WTC11 (cell line): ENCODE measurements around the gene NRG2. TPM values are rescaled to one million over a fixed set of nuclear protein-coding genes. Genes with fewer than 3 reads are reported as not detected.

Experiments
- ATAC-seq: fragments of 200-7000 bp; cut with Tn5 transposase; 2 replicates; pipeline ENCODE4 v1.10.0; 2021; ENCODE audit warnings: mild to moderate bottlenecking, moderate library complexity
- CTCF ChIA-PET: fragments of 300-600 bp; sonication (Branson Sonifier 250); formaldehyde crosslinking; loops from one replicate; lab custom pipeline; 2021; ENCODE audit warnings: antibody characterized with exemption; lab: Charles Lee
- POLR2A ChIA-PET: fragments of 350-600 bp; sonication (Branson Sonifier 250); formaldehyde crosslinking; loops from one replicate; lab custom pipeline; 2021; ENCODE audit warnings: antibody characterized with exemption; lab: Charles Lee
- DNase-seq: peaks from one replicate; pipeline ENCODE4 v3.0.0; 2021; ENCODE audit warnings: low spot score
- H3K27ac Mint-ChIP-seq: 2 replicates; pipeline ENCODE4 v1.8.0; 2021; ENCODE audit warnings: mixed read lengths
- H3K27me3 Mint-ChIP-seq: 2 replicates; pipeline ENCODE4 v1.8.0; 2021; ENCODE audit warnings: low read depth, mild to moderate bottlenecking, moderate library complexity, mixed read lengths
- H3K36me3 Mint-ChIP-seq: 2 replicates; pipeline ENCODE4 v1.8.0; 2021; ENCODE audit warnings: mixed read lengths
- H3K4me1 Mint-ChIP-seq: 2 replicates; pipeline ENCODE4 v1.8.0; 2022; ENCODE audit warnings: mixed read lengths
- H3K4me3 Mint-ChIP-seq: 2 replicates; pipeline ENCODE4 v1.8.0; 2021; ENCODE audit warnings: mild to moderate bottlenecking, moderate library complexity, mixed read lengths
- H3K9me3 Mint-ChIP-seq: 2 replicates; pipeline ENCODE4 v1.8.0; 2021; ENCODE audit warnings: mixed read lengths
- ATF1 ChIP-seq: sonication (generic); formaldehyde crosslinking; IDR thresholded peaks from 2 replicates; pipeline ENCODE4 v1.8.1; 2023; ENCODE audit warnings: mild to moderate bottlenecking, moderate library complexity, missing genetic modification reagents
- CREB1 ChIP-seq: sonication (generic); formaldehyde crosslinking; IDR thresholded peaks from 2 replicates; pipeline ENCODE4 v1.8.0; 2023; ENCODE audit warnings: mild to moderate bottlenecking, missing genetic modification reagents
- E2F5 ChIP-seq: sonication (generic); formaldehyde crosslinking; IDR thresholded peaks from 2 replicates; pipeline ENCODE4 v1.8.1; 2022; ENCODE audit warnings: mild to moderate bottlenecking, moderate library complexity, missing genetic modification reagents
- ERG ChIP-seq: fragments of 250-450 bp; sonication (Bioruptor Pico); IDR thresholded peaks from 2 replicates; pipeline ENCODE4 v1.8.0; 2021; ENCODE audit warnings: mild to moderate bottlenecking
- JUN ChIP-seq: sonication (generic); formaldehyde crosslinking; IDR thresholded peaks from 2 replicates; pipeline ENCODE4 v1.8.0; 2023; ENCODE audit warnings: mild to moderate bottlenecking, missing genetic modification reagents
- SMAD3 ChIP-seq: sonication (generic); formaldehyde crosslinking; IDR thresholded peaks from 2 replicates; pipeline ENCODE4 v1.8.0; 2022; ENCODE audit warnings: missing genetic modification reagents, mild to moderate bottlenecking, borderline replicate concordance
- SOX15 ChIP-seq: fragments of 250-450 bp; sonication (Bioruptor Pico); IDR thresholded peaks from 2 replicates; pipeline ENCODE4 v1.9.0; 2021; ENCODE audit warnings: mild to moderate bottlenecking
- TCF7 ChIP-seq: sonication (generic); formaldehyde crosslinking; IDR thresholded peaks from 2 replicates; pipeline ENCODE4 v1.8.0; 2022; ENCODE audit warnings: mild to moderate bottlenecking, low read depth, missing genetic modification reagents, moderate library complexity
- TEAD1 ChIP-seq: sonication (generic); formaldehyde crosslinking; IDR thresholded peaks from 2 replicates; pipeline ENCODE4 v1.8.0; 2022; ENCODE audit warnings: mild to moderate bottlenecking, missing genetic modification reagents
- TEAD4 ChIP-seq: sonication (generic); formaldehyde crosslinking; IDR thresholded peaks from 2 replicates; pipeline ENCODE4 v1.8.0; 2022; ENCODE audit warnings: mild to moderate bottlenecking, missing genetic modification reagents
- ZNF263 ChIP-seq: sonication (generic); formaldehyde crosslinking; IDR thresholded peaks from 2 replicates; pipeline ENCODE4 v1.8.1; 2022; ENCODE audit warnings: low read depth, mild to moderate bottlenecking, moderate library complexity, missing genetic modification reagents
- ZNF396 ChIP-seq: fragments of 250-450 bp; sonication (Bioruptor Pico); IDR thresholded peaks from 2 replicates; pipeline ENCODE4 v1.8.0; 2021; ENCODE audit warnings: mild to moderate bottlenecking, moderate library complexity, borderline replicate concordance
- ZNF416 ChIP-seq: fragments of 250-450 bp; sonication (Bioruptor Pico); IDR thresholded peaks from 2 replicates; pipeline ENCODE4 v1.9.0; 2021; ENCODE audit warnings: mild to moderate bottlenecking, inconsistent platforms
- ZNF532 ChIP-seq: fragments of 250-450 bp; sonication (Bioruptor Pico); IDR thresholded peaks from 2 replicates; pipeline ENCODE4 v1.9.0; 2021; ENCODE audit warnings: mild to moderate bottlenecking, borderline replicate concordance
- total RNA-seq: library from RNA; stranded (reverse); gene quantifications from 3 replicates; pipeline ENCODE4 v1.2.3, GENCODE V29; 2021
- TF ChIP-seq, protein P1 (sequence below): sonication (generic); formaldehyde crosslinking; IDR thresholded peaks from 2 replicates; pipeline ENCODE4 v1.8.0; 2023; ENCODE audit warnings: mild to moderate bottlenecking, missing genetic modification reagents
- TF ChIP-seq, protein P2 (sequence below): sonication (generic); formaldehyde crosslinking; IDR thresholded peaks from 2 replicates; pipeline ENCODE4 v1.8.0; 2022; ENCODE audit warnings: mild to moderate bottlenecking, missing genetic modification reagents
- TF ChIP-seq, protein P3 (sequence below): sonication (generic); formaldehyde crosslinking; IDR thresholded peaks from 2 replicates; pipeline ENCODE4 v1.8.1; 2022; ENCODE audit warnings: missing genetic modification reagents, borderline replicate concordance
- TF ChIP-seq, protein P4 (sequence below): sonication (generic); formaldehyde crosslinking; conservative IDR thresholded peaks from 2 replicates; pipeline ENCODE4 v1.8.1; 2023; ENCODE audit warnings: mild to moderate bottlenecking, low read depth, missing genetic modification reagents, moderate library complexity

The NRG2 gene
- total RNA-seq, 1 experiment from 2014 or later = 0.44 TPM

GRCh38 chr5:139833525-139833924 is 209.6 kb downstream of the NRG2 start:
- POLR2A ChIA-PET = no interaction called here
- Mint-ChIP-seq H3K27ac (no peak overlapping the region), H3K27me3 (peaks cover 39% of the 10 kb centered on the region), H3K36me3 (no peaks in the 10 kb centered on the region), H3K4me1 (no peaks in the 10 kb centered on the region), H3K9me3 (peaks cover 5% of the 10 kb centered on the region), H3K4me3 (no peak overlapping the region)
- no peak for DNase-seq
- CTCF ChIA-PET = interaction anchor here (1.0 to 2.7 kb wide), 4 partner anchors 14 to 135 kb away, joined by 4 to 12 read pairs (median 4); no protein-coding TSS in a partner anchor
- no peak for ATAC-seq
- no peak for TF ChIP-seq ZNF532 (CRISPR knock-in tag)
- TF ChIP-seq TEAD1 (CRISPR knock-in tag) = no peak
- TF ChIP-seq ATF1 = no peak
- TF ChIP-seq SOX15 (CRISPR knock-in tag) = no peak
- TF ChIP-seq JUN (CRISPR knock-in tag) = no peak
- TF ChIP-seq CREB1 (CRISPR knock-in tag) = no peak
- TF ChIP-seq E2F5 (CRISPR knock-in tag) = no peak
- TF ChIP-seq, protein P1, sequence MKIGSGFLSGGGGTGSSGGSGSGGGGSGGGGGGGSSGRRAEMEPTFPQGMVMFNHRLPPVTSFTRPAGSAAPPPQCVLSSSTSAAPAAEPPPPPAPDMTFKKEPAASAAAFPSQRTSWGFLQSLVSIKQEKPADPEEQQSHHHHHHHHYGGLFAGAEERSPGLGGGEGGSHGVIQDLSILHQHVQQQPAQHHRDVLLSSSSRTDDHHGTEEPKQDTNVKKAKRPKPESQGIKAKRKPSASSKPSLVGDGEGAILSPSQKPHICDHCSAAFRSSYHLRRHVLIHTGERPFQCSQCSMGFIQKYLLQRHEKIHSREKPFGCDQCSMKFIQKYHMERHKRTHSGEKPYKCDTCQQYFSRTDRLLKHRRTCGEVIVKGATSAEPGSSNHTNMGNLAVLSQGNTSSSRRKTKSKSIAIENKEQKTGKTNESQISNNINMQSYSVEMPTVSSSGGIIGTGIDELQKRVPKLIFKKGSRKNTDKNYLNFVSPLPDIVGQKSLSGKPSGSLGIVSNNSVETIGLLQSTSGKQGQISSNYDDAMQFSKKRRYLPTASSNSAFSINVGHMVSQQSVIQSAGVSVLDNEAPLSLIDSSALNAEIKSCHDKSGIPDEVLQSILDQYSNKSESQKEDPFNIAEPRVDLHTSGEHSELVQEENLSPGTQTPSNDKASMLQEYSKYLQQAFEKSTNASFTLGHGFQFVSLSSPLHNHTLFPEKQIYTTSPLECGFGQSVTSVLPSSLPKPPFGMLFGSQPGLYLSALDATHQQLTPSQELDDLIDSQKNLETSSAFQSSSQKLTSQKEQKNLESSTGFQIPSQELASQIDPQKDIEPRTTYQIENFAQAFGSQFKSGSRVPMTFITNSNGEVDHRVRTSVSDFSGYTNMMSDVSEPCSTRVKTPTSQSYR (CRISPR knock-in tag) = no peak
- TF ChIP-seq, protein P2, sequence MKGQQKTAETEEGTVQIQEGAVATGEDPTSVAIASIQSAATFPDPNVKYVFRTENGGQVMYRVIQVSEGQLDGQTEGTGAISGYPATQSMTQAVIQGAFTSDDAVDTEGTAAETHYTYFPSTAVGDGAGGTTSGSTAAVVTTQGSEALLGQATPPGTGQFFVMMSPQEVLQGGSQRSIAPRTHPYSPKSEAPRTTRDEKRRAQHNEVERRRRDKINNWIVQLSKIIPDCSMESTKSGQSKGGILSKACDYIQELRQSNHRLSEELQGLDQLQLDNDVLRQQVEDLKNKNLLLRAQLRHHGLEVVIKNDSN (CRISPR knock-in tag) = no peak
- no peak for TF ChIP-seq SMAD3
- no peak for TF ChIP-seq ZNF396
- TF ChIP-seq TCF7 (CRISPR knock-in tag) = no peak
- TF ChIP-seq, protein P3, sequence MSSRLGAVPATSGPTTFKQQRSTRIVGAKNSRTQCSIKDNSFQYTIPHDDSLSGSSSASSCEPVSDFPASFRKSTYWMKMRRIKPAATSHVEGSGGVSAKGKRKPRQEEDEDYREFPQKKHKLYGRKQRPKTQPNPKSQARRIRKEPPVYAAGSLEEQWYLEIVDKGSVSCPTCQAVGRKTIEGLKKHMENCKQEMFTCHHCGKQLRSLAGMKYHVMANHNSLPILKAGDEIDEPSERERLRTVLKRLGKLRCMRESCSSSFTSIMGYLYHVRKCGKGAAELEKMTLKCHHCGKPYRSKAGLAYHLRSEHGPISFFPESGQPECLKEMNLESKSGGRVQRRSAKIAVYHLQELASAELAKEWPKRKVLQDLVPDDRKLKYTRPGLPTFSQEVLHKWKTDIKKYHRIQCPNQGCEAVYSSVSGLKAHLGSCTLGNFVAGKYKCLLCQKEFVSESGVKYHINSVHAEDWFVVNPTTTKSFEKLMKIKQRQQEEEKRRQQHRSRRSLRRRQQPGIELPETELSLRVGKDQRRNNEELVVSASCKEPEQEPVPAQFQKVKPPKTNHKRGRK (CRISPR knock-in tag) = no peak

DNA sequence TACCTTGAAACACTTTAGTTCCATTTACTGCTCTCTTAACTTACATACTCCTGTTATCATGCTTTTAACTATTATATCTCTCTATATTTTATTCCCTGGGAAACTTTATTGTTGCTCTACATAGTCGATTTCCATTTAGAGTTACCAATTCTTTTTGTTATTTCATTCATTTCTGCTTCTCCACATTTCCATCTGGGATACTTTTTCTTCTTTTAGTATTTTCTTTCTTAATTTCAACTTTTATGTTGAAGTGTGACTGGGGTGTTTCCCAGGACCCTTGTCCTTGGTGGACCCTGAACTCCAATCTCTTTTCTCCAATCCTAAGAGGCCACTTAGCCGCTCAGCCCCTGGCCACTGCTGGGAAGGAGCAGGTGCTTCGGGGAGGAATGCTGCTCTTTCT is 211.5 kb downstream of the NRG2 start:
- TF ChIP-seq TEAD4 (no peak), E2F5 (CRISPR knock-in tag) (no peak), ERG (CRISPR knock-in tag) (no peak), ZNF263 (no peak), ZNF416 (CRISPR knock-in tag) (no peak)
- TF ChIP-seq, protein P4, sequence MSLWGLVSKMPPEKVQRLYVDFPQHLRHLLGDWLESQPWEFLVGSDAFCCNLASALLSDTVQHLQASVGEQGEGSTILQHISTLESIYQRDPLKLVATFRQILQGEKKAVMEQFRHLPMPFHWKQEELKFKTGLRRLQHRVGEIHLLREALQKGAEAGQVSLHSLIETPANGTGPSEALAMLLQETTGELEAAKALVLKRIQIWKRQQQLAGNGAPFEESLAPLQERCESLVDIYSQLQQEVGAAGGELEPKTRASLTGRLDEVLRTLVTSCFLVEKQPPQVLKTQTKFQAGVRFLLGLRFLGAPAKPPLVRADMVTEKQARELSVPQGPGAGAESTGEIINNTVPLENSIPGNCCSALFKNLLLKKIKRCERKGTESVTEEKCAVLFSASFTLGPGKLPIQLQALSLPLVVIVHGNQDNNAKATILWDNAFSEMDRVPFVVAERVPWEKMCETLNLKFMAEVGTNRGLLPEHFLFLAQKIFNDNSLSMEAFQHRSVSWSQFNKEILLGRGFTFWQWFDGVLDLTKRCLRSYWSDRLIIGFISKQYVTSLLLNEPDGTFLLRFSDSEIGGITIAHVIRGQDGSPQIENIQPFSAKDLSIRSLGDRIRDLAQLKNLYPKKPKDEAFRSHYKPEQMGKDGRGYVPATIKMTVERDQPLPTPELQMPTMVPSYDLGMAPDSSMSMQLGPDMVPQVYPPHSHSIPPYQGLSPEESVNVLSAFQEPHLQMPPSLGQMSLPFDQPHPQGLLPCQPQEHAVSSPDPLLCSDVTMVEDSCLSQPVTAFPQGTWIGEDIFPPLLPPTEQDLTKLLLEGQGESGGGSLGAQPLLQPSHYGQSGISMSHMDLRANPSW (CRISPR knock-in tag) = no peak
- H3K27ac Mint-ChIP-seq = no peak overlapping the region
- H3K27me3 Mint-ChIP-seq = peaks cover 43% of the 10 kb centered on the region
- DNase-seq (no peak), ATAC-seq (no peak)
- no peaks in the 10 kb centered on the region for H3K4me1 Mint-ChIP-seq
- CTCF ChIA-PET = no interaction called here
- no peak overlapping the region for H3K4me3 Mint-ChIP-seq
- peaks cover 5% of the 10 kb centered on the region for H3K9me3 Mint-ChIP-seq
- no peaks in the 10 kb centered on the region for H3K36me3 Mint-ChIP-seq
- POLR2A ChIA-PET = no interaction called here
